GM19035 (cell line): ENCODE data around the gene CRYBA2.

ENCODE experiments used
- ATAC-seq: cut with Tn5 transposase; IDR thresholded peaks from one replicate; pipeline ENCODE4 v1.9.1; 2021; ENCODE audit not compliant: unreplicated experiment

The CRYBA2 gene

DNA sequence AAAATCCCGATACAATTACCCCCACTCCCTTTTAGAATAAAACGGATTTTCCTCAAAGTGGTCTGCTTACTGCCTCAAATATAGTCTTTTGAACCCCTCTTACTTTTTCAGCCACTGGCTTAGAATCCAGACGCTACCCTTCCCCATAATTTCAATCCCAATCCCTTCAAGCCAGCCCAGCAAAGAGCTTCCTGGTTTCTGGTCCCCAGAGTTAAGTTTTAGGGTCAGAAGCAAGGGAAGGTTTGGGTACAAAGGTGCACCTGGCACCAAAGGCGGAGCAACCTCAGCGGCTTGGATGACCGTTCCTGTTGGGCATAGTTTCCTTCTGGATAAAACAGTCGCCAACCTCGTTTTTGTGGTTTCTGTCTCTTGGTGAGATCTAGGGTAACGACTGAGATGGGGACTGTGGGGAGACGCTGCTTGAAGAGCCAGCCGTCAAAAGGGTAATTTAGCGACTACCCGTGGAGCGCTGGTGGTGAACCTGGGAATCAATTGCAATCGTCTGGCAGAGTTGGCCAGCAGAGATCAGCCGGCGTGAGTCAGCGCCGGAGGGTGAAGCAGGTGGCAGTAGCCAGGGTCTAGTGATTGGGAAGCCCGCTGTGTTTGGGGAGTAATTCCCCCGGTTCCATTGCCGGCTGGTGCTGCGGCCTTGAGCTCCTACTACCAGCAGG, 9.8 kb downstream of the CRYBA2 start:
- ATAC-seq, result no peak

DNA sequence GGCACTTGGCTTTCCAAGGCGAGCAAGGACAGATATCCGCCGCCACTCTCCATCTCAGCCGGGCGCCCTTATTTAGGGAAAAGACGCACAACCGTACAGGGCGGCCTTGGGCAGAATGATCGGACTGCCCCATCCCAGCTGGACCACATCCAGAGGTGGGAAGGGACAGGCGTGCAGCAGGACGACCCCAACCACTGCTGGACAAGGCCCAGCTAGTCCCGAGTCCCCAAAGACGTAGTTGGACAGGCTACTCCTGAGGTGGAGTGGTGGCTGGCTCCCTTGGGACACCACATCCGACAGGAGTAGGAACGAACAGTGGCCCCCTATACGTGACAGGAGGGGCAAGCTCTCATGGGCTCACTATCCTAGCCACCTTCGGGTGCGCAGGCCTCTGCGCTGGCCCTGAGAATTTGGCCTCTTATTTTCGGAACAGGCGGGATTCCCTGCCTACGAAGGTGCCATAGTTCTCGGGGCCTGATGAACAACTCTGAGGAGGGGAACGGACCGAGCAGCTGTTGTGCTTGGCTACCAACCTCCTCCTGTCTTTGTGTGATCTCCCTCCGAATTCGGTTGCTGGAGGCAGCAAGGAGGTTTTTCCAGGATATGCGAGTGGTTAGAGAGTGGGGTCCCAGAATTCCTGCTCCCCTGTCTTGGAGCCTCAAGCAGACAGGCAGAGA, 10.5 kb downstream of the CRYBA2 start:
- no peak for ATAC-seq

DNA sequence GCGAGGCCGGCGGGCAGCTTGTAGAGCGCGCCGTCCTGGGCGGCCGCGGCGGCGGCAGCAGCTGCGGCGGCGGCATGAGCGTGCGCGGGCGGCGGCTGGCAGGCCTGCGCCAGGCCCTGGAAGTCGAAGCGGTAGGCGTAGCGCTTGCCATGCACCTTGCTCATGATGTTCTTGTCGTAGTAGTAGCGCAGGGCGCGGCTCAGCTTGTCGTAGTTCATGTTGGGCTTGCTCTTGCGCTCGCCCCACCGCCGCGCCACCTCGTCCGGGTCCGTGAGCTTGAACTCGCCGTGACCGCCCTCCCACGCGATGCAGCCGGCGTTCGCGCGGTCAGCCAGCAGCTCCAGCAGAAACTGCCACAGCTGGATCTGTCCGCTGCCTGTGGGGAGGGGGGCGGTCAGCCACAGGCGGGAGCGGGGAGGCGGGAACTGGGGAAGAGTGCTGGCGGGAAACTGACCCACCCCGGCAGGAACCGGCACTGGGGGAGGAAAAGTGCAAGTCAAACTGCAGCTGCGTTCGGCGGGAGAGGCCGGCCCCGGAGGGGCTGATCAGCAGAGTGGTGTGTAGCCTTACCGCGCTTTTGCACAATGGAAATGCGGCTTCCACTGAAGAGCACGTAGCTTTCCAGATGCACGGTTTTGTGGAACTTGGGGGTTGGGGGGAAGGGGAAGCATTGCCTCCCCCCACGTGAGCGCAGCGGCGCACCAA, 11.2 kb downstream of the CRYBA2 start:
- no peak for ATAC-seq

DNA sequence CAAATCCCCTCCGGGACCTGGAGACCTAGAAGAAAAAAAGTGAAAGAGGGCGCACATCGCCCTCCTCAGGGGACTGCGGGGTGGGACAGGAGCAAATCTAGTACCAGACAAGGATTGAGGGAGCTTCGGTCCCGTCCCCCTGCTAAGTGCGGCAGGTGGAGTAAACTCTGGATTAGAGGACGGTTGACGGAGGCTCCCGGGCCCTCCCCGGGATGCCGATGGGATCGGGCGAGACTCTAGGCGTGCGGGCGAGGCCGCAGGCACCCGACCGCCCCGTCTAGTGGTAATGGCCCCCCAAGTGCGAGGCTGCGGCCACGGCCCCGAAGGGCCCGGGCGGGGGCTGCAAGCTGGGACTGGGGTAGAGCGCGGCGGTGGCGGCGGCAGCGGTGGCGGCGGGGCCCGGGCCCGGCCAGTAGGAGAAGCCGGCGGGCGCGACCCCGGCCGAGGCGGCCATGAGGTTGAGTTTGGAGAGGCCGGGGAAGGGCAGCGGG, 11.8 kb downstream of the CRYBA2 start:
- no peak for ATAC-seq

DNA sequence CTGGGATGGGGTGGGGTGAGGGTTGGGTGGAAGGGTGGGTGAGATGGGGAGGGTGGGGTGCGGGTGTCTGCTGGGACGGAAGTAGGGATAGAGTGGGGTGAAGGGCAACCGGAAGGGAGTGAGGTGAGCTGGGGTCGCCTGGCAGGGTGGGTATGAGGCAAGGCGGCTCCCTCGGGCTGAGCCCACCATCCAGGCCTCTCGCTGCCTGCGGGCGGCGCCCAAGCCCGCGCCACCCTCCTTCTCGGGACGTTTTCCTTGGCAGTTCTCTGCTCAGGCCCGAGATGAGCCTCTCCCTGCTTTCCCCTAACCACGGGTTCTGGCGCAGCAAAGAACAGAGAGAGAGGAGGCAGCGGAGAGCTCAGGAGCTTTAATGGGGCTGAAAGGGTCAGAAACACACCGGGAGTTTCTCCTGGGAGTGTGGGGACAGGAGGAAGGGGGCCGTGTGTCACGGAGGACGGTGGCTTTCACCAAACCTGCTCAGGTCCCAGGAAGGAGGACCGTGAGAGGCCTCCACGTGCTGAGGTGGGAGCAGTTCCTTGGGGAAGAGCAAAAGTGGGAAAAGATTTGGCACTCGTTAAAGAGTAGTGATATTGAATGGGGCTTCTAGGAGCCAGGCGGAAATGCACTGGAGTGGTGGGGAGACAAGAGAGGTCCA, 12.4 kb downstream of the CRYBA2 start:
- no peak for ATAC-seq

DNA sequence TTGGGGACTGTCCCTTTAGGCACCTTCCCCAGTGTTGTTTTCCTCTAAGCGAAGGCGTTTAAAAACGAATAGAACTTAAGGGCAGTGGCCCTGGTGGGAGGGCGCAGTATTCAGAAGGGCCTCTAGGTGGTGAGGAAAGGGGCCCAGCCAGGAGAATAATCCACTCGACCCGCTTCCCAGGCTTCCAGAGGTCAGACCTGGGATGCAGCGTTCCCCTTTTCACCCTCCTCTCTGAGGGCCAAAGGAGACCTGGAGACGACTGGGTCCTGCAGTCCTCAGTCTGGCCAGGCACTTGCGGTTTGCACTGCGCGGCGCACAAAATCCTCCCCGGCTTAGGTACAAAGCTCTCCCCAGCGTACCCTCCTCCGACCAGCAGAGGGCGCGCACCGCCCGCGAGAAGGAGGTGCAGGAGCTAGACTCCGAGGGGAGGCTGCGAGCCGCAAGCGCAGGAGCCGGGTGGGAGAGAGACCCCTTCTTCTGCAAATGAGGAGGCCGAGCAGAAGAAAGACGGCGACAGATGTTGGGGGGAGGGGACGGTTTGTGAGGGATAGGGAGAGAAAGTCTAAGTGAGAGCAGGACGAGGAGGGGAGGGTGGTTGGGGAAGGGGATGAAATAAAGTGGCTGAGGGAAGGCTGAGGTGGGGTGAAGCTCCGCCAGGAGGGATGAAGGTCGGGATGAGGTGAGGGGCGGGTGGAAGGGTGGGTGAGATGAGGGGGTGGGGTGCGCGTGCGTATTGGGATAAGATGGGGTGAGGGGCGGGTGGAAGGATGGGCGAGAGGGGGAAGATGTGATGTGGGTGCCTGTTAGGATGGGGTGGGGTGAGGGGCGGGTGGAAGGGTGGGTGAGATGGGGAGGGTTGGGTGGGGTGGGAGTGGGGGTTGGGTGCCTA, 13.1 kb downstream of the CRYBA2 start:
- ATAC-seq, result peak; percentile 88

DNA sequence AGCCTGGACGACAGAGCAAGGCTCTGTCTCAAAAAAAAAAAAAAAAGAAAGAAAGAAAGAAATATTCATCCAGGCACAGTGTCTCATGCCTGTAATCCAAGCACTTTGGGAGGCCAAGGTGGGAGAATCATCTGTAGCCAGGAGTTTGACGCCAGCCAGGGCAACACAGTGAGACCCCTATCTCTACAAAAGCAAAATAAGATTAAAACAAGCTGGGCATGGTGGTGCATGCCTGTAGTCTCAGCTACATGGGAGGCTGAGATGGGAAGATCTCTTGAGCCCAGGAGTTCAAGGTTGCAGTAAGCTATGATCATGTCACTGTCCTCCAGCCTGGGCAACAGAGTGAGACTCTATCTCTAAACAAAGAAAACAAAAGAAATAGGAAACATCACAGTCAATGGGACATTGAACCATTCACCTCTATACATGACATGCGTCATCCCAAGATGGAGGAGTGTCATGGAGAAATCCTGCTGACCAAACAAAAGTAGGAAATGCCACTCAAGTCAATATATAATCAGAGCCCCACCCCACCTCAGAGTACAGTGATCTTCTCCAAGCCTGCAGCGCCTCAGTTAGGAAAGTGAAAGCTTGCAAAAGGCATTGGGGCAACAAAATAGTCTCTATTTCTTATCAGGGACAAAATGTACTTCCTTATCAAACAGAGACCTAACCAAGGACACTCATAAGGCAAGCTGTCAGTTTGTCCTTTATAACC, 18.0 kb downstream of the CRYBA2 start:
- ATAC-seq, result no peak

DNA sequence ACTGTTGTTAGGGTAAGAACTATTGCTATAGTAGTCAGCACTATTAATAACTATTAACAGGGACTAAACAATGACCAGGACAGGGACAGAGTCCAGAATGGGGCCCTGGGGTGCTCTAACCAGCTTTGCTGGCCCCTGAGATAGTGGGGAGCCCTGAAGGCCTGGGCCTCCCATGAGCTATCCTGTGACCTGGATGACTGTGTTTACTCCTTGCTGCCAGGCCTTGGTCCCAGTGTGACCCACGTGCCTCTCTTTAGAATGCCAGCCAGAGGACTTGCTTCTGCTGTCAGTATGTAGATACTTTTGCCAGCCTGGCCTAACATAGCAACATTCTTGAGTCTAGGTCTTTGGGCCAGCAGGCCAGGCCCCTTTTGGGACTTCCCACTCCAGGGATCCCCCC, 22.3 kb downstream of the CRYBA2 start:
- no peak for ATAC-seq

DNA sequence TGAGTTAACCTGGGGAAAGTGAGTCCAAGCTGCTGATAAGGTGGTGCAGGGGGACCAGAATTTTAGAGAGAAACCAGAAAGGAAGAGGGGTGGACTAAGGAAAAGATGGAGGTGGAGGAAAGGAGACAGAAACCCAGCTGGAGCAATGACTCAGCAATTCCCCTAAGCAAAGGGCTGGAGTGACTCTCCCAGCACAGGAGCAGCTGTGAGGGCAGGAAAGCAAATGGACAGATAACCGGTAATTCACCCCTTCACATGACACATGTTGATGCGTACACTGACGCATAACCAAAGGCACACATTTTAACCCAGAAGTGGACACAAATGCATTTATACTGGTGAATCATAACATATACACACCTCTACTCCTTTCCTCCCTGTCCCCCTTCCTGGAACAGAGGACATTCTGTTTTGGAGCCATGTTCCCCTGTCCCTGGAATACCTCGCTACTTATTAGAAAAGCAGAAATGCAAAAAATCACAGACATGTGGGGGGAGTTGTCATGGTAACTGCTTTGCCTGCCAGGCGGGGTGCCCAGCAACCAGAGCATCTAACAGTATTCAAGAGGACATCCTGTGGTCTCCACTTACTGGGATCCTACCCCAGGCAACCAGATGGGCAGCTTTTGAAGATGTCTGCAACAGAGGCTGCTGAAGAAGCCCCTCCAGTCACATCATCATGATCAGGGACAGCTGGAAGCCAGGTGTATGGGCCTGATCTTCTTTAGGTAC, 29.0 kb downstream of the CRYBA2 start:
- no peak for ATAC-seq

DNA sequence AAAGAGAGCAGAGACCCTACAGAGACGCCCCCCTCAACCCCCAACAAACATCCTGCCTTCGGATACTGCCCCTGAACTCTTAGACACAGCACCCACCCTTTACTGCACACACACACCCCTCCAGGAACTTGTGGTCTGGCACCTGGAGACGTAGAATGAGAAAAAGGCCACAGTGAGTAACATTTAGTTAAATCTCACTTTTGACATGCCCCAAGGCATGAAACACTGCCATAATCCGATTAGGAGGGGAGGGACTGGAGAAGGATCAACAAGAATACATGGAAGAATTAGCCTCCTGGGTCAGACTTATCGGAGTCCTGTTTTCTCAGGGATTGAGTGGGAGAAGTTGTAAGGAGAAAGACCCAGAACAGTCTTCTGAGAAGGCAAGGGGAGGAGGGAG, 29.6 kb downstream of the CRYBA2 start:
- no peak for ATAC-seq

DNA sequence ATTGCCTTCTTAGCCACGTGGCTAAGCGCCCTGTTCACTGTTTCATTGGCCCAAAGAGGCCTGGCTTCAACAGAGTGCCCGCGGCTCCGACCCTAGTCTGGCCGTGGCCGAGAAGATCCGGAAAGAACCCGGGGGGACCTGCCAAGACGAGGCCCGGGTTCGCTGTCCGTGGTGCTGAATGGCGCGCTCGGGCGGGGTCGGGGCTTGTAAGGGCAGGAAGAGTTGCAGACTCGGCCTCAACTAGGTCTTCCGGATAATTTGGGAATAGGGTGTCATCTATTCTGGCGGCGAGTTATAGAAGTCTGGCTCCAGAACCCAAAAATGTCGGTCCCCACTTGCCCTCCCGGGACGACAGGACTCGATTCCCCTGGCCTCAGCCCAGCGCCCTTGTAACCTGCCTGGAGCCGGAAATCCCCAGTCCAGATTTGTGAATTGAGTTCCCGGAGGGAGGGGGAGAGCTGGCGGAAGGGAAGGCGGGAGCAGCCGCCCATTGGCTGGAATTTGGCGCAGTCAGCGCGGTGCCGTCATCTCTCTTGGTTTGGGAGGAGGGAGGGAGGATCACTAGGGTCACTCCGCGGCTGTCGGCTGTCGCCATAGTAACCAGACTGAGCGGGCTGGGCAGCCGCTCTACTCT, 30.2 kb downstream of the CRYBA2 start:
- ATAC-seq, result no peak

DNA sequence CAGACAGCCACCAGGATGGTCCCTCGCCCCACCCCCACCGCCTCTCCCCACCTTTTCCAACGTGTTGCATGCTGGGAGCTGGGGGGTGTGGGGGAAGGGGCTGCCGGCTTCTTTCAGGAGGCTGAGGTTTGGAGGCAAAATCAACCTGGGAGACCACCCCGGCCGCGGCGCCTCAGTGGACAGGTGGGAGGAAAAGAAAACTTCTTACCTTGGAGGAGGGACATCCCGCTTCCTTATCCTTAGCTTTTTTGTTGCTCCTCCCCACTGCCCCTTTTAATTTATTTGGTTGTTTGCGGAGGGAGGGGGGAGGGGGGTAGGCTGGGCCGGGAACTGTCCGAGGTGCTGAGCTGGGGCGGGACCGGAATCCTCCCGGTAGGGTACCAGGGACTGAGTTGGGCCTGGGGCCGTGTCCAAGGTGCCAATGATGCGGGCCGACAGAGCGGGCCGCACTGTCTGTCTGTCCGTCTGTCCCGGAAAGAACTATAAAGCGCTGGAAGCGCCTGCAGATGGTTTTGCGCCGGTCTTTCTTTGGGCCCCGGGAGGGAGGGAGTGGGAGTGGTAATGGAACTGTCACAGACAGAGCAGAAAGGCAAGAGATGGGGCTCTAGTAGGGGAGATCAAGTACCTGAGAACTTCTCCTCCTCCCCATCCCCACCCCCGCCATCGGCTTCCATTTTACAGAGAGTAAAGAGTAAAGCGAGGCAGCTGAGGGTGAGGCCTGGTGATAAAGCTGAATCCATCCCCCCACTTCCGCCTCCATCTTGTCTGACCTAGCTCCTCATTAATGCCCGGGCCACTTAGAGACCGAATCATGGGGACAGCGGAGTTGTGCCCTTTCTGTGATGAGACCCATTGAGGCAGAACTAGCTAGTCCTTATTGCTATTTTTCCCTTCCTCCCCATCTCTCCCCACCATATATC, 31.3 kb downstream of the CRYBA2 start:
- ATAC-seq, result no peak

DNA sequence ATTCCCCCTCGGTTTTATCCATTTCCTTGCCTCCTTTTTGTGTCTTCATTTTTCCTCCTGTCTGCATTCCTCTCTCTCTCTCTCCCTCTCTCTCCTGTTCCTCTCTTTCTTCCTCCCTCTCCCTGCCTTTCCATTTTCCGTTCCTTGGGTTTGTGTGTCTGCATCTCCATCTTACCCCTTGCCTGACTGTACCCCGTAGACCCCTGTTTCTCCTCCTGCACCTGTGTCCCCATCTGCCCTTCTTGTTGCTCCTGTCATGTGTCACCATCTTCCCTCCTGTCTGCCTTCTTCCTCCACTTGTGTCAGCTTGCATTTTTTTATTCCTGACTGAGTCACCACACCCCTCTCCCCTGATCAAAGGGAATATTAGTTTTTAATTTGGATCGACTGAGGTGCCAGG, 32.0 kb downstream of the CRYBA2 start:
- no peak for ATAC-seq

DNA sequence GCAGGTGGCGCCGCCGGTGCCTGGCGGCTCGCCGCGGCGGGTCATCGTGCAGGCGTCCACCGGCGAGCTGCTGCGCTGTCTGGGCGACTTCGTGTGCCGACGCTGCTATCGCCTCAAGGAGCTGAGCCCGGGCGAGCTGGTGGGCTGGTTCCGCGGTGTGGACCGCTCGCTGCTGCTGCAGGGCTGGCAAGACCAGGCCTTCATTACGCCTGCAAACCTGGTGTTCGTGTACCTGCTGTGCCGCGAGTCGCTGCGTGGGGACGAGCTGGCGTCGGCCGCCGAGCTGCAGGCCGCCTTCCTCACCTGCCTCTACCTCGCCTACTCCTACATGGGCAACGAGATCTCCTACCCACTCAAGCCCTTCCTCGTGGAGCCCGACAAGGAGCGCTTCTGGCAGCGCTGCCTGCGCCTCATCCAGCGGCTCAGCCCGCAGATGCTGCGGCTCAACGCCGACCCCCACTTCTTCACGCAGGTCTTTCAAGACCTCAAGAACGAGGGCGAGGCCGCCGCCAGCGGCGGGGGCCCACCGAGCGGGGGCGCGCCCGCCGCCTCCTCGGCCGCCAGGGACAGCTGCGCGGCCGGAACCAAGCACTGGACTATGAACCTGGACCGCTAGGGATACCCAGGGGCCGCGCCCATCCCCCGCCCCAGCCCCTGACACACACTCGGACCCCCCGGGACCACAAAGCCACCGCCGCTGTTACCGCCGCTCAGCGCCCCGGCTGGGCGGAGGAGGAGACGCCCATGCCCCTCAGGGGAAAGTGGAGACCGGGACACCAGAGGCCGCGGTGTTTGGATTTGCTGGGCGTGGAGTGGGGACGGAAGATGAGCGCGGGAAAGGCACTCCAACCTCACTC, 32.7 kb downstream of the CRYBA2 start:
- ATAC-seq, result no peak

DNA sequence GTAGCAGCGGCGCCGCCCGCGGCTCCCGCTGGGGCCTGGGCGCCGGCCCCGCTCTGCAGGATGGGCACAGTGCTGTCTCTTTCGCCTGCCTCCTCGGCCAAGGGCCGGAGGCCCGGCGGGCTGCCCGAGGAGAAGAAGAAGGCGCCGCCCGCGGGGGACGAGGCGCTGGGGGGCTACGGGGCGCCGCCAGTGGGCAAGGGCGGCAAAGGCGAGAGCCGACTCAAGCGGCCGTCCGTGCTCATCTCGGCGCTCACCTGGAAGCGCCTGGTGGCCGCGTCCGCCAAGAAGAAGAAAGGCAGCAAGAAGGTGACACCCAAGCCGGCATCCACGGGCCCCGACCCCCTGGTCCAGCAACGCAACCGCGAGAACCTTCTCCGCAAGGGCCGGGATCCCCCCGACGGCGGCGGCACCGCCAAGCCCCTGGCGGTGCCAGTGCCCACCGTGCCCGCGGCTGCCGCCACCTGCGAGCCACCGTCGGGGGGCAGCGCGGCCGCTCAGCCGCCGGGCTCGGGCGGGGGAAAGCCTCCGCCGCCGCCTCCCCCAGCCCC, 33.4 kb downstream of the CRYBA2 start:
- ATAC-seq, result peak; percentile 18

DNA sequence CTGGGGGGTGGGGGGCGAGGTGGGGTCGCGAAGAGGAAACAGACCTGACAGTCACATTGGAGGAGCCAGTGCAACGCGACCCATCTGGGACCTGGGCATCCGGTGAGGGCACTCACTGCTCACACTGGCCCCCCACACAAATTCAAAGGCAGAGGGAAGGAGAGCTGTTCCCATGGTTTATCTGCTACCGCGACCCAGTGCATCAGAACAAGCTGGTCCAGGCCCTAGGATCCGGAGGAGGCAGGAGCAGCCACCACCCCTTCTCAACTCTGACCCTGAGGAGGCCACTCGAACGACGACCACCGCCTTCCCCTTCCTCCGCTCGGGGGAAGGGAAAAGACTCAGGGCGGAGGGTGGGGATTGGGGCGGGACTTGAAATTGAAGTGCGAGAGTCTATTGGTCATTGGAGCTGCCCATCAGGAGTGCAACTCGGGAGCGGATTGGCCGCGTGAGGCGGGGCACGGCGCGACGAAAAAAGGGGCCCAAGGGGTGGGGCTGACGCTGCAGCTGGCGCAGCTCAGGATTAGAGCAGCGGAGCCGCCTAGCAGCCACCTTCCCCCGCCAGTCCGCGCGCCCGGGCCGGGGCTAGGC, 34.0 kb downstream of the CRYBA2 start, which contains the start of gene CDK5R2:
TSS of gene CDK5R2 (plus strand) at position 526 of the 591 bp plus-strand sequence. CDS start 155 bp downstream, outside the sequence.
- peak; percentile 97 for ATAC-seq
